Vagina (tissue), 2 donors: ENCODE results near the gene CAST.
A peak's percentile ranks its signal among the peaks of the same experiment; 100 is the strongest.

ENCODE experiments used
- CTCF ChIP-seq, 3 experiments: fragments of 450-650 bp in 2 of 3; fragments of 200-600 bp in 1 of 3; sonication (generic) in 1 of 3; IDR thresholded peaks; one replicate each; pipeline ENCODE4 v1.5.1; 2017 to 2019; ENCODE audit warnings: antibody characterized with exemption in 3 of 3, mild to moderate bottlenecking in 2 of 3, moderate library complexity in 2 of 3
- POLR2A ChIP-seq, 2 donors: fragments of 450-650 bp; IDR thresholded peaks; one replicate each; pipeline ENCODE4 v1.6.1; 2017; ENCODE audit warnings: antibody characterized with exemption in 2 of 2, mild to moderate bottlenecking in 2 of 2, moderate library complexity in 2 of 2
- POLR2AphosphoS5 ChIP-seq, 2 donors: sonication (generic); formaldehyde crosslinking; IDR thresholded peaks; one replicate each; pipeline ENCODE4 v1.9.0; 2017; ENCODE audit warnings: antibody characterized with exemption in 2 of 2, mild to moderate bottlenecking in 2 of 2, low read depth in 1 of 2; ENCODE audit not compliant: insufficient read depth in 1 of 2

GRCh38 chr5:96743065-96743768 is 81.0 kb downstream of the CAST start:
- TF ChIP-seq CTCF (IDR thresholded peaks at IDR 0.05), result no peak
- TF ChIP-seq POLR2AphosphoS5 (IDR thresholded peaks at IDR 0.05; ENCODE audit: insufficient read depth in 1 of 2, low read depth in 1 of 2), result peak in 1 of 2 donors; percentile 43
- TF ChIP-seq POLR2A (IDR thresholded peaks at IDR 0.05), result no peak
